HG03439 (cell line): Measurements from ENCODE around the gene DIDO1.

Experiments used
- ATAC-seq: cut with Tn5 transposase; IDR thresholded peaks from one replicate; pipeline ENCODE4 v1.9.1; 2021; ENCODE audit warnings: mild to moderate bottlenecking, moderate library complexity; ENCODE audit not compliant: unreplicated experiment

The DIDO1 gene

GRCh38 chr20:62838128-62838891 is 88.0 kb downstream of the DIDO1 start:
- ATAC-seq = peak; percentile 77

- ATAC-seq = no peak
Measured at GRCh38 chr20:62837790-62838127, 88.5 kb downstream of the DIDO1 start.

- no peak for ATAC-seq
Measured at GRCh38 chr20:62836967-62837490, 89.3 kb downstream of the DIDO1 start.

- ATAC-seq = no peak
Measured at GRCh38 chr20:62835931-62836861, 90.1 kb downstream of the DIDO1 start.

- ATAC-seq = no peak
Measured at GRCh38 chr20:62834967-62835730, 91.2 kb downstream of the DIDO1 start.

GRCh38 chr20:62832951-62833391 is 93.3 kb downstream of the DIDO1 start:
- no peak for ATAC-seq

- no peak for ATAC-seq
Measured at GRCh38 chr20:62832212-62832922, 93.9 kb downstream of the DIDO1 start.

- ATAC-seq = no peak
Measured at GRCh38 chr20:62831854-62832211, 94.5 kb downstream of the DIDO1 start.

- ATAC-seq = no peak
Measured at GRCh38 chr20:62831361-62831788, 94.9 kb downstream of the DIDO1 start.

- no peak for ATAC-seq
Measured at GRCh38 chr20:62830821-62831220, 95.5 kb downstream of the DIDO1 start.

GRCh38 chr20:62830251-62830650 is 96.1 kb downstream of the DIDO1 start:
- no peak for ATAC-seq

- ATAC-seq = no peak
Measured at GRCh38 chr20:62829231-62830230, 96.8 kb downstream of the DIDO1 start.

GRCh38 chr20:62828511-62829230 is 97.6 kb downstream of the DIDO1 start:
- ATAC-seq = no peak

GRCh38 chr20:62828051-62828450 is 98.3 kb downstream of the DIDO1 start:
- ATAC-seq = no peak
